Measurements from ENCODE around the gene CDKL4. TPM values are rescaled to one million over a fixed set of nuclear protein-coding genes. Genes with fewer than 3 reads are reported as not detected.

The CDKL4 gene
- total RNA-seq, 1 experiment from 2014 or later = 1.1 TPM

- ChIA-PET POLR2A (ENCODE audit: low non-redundant PET) (no interaction called here), CTCF (no interaction called here)
- no peaks in the 10 kb centered on the region for H3K36me3 ChIP-seq (ENCODE audit: insufficient read depth, low read length, poor library complexity, severe bottlenecking)
- H3K9me3 ChIP-seq (ENCODE audit: low read depth, low read length, poor library complexity, severe bottlenecking) = no peaks in the 10 kb centered on the region
- TF ChIP-seq CTCF (conservative IDR thresholded peaks at IDR 0.05; ENCODE audit: low read depth, low read length) = no peak
- TF ChIP-seq EZH2 (IDR thresholded peaks at IDR 0.05; ENCODE audit: borderline replicate concordance, low read depth, low read length, poor library complexity, severe bottlenecking) = no peak
- DNase-seq (ENCODE audit: low spot score) = no peak
- no peaks in the 10 kb centered on the region for H3K27me3 ChIP-seq (replicated peaks; ENCODE audit: insufficient read depth, low read depth, low read length, poor library complexity)
- intact Hi-C loops (cut with micrococcal nuclease; ENCODE audit: unreplicated experiment) = no loop called here
- H3K4me3 ChIP-seq (ENCODE audit: low read depth, low read length, poor library complexity, severe bottlenecking) = no peak overlapping the region
- no peak overlapping the region for H3K27ac ChIP-seq (ENCODE audit: low read depth, low read length, poor library complexity, severe bottlenecking)
- peaks cover 18% of the 10 kb centered on the region for H3K4me1 ChIP-seq (ENCODE audit: insufficient read depth, low read length, poor library complexity, severe bottlenecking)
- BruUV-seq (replicated peaks) = no TSS peak
Observed at GRCh38 chr2:39265315-39265714, 21.5 kb upstream of the CDKL4 start.

GRCh38 chr2:39264733-39265132 lies 21.0 kb upstream of the CDKL4 start:
- no peak overlapping the region for H3K4me3 ChIP-seq (ENCODE audit: low read depth, low read length, poor library complexity, severe bottlenecking)
- no peak for TF ChIP-seq CTCF (conservative IDR thresholded peaks at IDR 0.05; ENCODE audit: low read depth, low read length)
- no peak for TF ChIP-seq EZH2 (IDR thresholded peaks at IDR 0.05; ENCODE audit: borderline replicate concordance, low read depth, low read length, poor library complexity, severe bottlenecking)
- H3K36me3 ChIP-seq (ENCODE audit: insufficient read depth, low read length, poor library complexity, severe bottlenecking) = no peaks in the 10 kb centered on the region
- H3K27ac ChIP-seq (ENCODE audit: low read depth, low read length, poor library complexity, severe bottlenecking) = no peak overlapping the region
- H3K4me1 ChIP-seq (ENCODE audit: insufficient read depth, low read length, poor library complexity, severe bottlenecking) = peaks cover 18% of the 10 kb centered on the region
- no peaks in the 10 kb centered on the region for H3K9me3 ChIP-seq (ENCODE audit: low read depth, low read length, poor library complexity, severe bottlenecking)
- BruUV-seq (replicated peaks) = no TSS peak
- DNase-seq (ENCODE audit: low spot score) = peak; percentile 39
- intact Hi-C loops (cut with micrococcal nuclease; ENCODE audit: unreplicated experiment) = no loop called here
- POLR2A ChIA-PET (ENCODE audit: low non-redundant PET) = no interaction called here
- no peaks in the 10 kb centered on the region for H3K27me3 ChIP-seq (replicated peaks; ENCODE audit: insufficient read depth, low read depth, low read length, poor library complexity)
- CTCF ChIA-PET = no interaction called here

GRCh38 chr2:39260087-39260486 lies 16.3 kb upstream of the CDKL4 start:
- no peaks in the 10 kb centered on the region for H3K27me3 ChIP-seq (replicated peaks; ENCODE audit: insufficient read depth, low read depth, low read length, poor library complexity)
- intact Hi-C loops (cut with micrococcal nuclease; ENCODE audit: unreplicated experiment) = no loop called here
- H3K4me1 ChIP-seq (ENCODE audit: insufficient read depth, low read length, poor library complexity, severe bottlenecking) = peaks cover 4% of the 10 kb centered on the region
- CTCF ChIA-PET = no interaction called here
- TF ChIP-seq EZH2 (IDR thresholded peaks at IDR 0.05; ENCODE audit: borderline replicate concordance, low read depth, low read length, poor library complexity, severe bottlenecking) (no peak), CTCF (conservative IDR thresholded peaks at IDR 0.05; ENCODE audit: low read depth, low read length) (no peak)
- no peak overlapping the region for H3K27ac ChIP-seq (ENCODE audit: low read depth, low read length, poor library complexity, severe bottlenecking)
- H3K4me3 ChIP-seq (ENCODE audit: low read depth, low read length, poor library complexity, severe bottlenecking) = no peak overlapping the region
- POLR2A ChIA-PET (ENCODE audit: low non-redundant PET) = no interaction called here
- H3K36me3 ChIP-seq (ENCODE audit: insufficient read depth, low read length, poor library complexity, severe bottlenecking) = peaks cover 12% of the 10 kb centered on the region
- no TSS peak for BruUV-seq (replicated peaks)
- no peaks in the 10 kb centered on the region for H3K9me3 ChIP-seq (ENCODE audit: low read depth, low read length, poor library complexity, severe bottlenecking)
- no peak for DNase-seq (ENCODE audit: low spot score)

Measured in A673 (cell line).